ENCODE measurements around the gene HTRA1.

The HTRA1 gene

GRCh38 chr10:122507616-122508015 lies 46.3 kb downstream of the HTRA1 start:
- TF ChIP-seq CTCF (IDR thresholded peaks at IDR 0.05; ENCODE audit: low read depth, low read length, missing control alignments), result no peak
- no peak for DNase-seq (ENCODE audit: low read depth)
- in situ Hi-C loops (cut with HindIII; ENCODE audit: low sequenced_read_pairs), result no loop called here
- no peak overlapping the region for H3K4me3 ChIP-seq (ENCODE audit: low read depth, low read length)

- no peak overlapping the region for H3K4me3 ChIP-seq (ENCODE audit: low read depth, low read length)
- TF ChIP-seq CTCF (IDR thresholded peaks at IDR 0.05; ENCODE audit: low read depth, low read length, missing control alignments), result no peak
- in situ Hi-C loops (cut with HindIII; ENCODE audit: low sequenced_read_pairs), result no loop called here
- DNase-seq (ENCODE audit: low read depth), result no peak
Observed at GRCh38 chr10:122508021-122508420, 46.7 kb downstream of the HTRA1 start.

- in situ Hi-C loops (cut with HindIII; ENCODE audit: low sequenced_read_pairs), result no loop called here
- H3K4me3 ChIP-seq (ENCODE audit: low read depth, low read length), result no peak overlapping the region
- no peak for TF ChIP-seq CTCF (IDR thresholded peaks at IDR 0.05; ENCODE audit: low read depth, low read length, missing control alignments)
- DNase-seq (ENCODE audit: low read depth), result no peak
Observed at GRCh38 chr10:122509323-122509722, 48.0 kb downstream of the HTRA1 start.

- H3K4me3 ChIP-seq (ENCODE audit: low read depth, low read length), result no peak overlapping the region
- DNase-seq (ENCODE audit: low read depth), result no peak
- in situ Hi-C loops (cut with HindIII; ENCODE audit: low sequenced_read_pairs), result no loop called here
- TF ChIP-seq CTCF (IDR thresholded peaks at IDR 0.05; ENCODE audit: low read depth, low read length, missing control alignments), result no peak
Observed at GRCh38 chr10:122510326-122510725, 49.0 kb downstream of the HTRA1 start.

GRCh38 chr10:122510736-122511135 lies 49.4 kb downstream of the HTRA1 start:
- in situ Hi-C loops (cut with HindIII; ENCODE audit: low sequenced_read_pairs), result no loop called here

GRCh38 chr10:122513053-122513452 lies 51.7 kb downstream of the HTRA1 start:
- in situ Hi-C loops (cut with HindIII; ENCODE audit: low sequenced_read_pairs), result no loop called here
- TF ChIP-seq CTCF (IDR thresholded peaks at IDR 0.05; ENCODE audit: low read depth, low read length, missing control alignments), result no peak
- DNase-seq (ENCODE audit: low read depth), result no peak
- H3K4me3 ChIP-seq (ENCODE audit: low read depth, low read length), result no peak overlapping the region

More at GRCh38 chr10:122510736-122511135, 49.4 kb downstream of the HTRA1 start:
- H3K4me3 ChIP-seq (ENCODE audit: low read depth, low read length), result no peak overlapping the region
- no peak for TF ChIP-seq CTCF (IDR thresholded peaks at IDR 0.05; ENCODE audit: low read depth, low read length, missing control alignments)
- DNase-seq (ENCODE audit: low read depth), result no peak

All from astrocyte of the cerebellum (primary cell).